Mucosa of stomach (tissue), 1 donor: Measurements from ENCODE around the gene OR2C1.

Experiments used
- H3K27me3 ChIP-seq: one replicate; pipeline ENCODE4 v1.7.0; 2013; ENCODE audit warnings: mild to moderate bottlenecking, low read length; ENCODE audit not compliant: control insufficient read depth, insufficient read depth
- H3K36me3 ChIP-seq: one replicate; pipeline ENCODE4 v1.7.0; 2013; ENCODE audit warnings: low read length; ENCODE audit not compliant: control insufficient read depth, insufficient read depth
- H3K4me1 ChIP-seq: one replicate; pipeline ENCODE4 v1.7.0; 2013; ENCODE audit warnings: mild to moderate bottlenecking, low read length; ENCODE audit not compliant: control insufficient read depth, insufficient read depth
- H3K4me3 ChIP-seq: one replicate; pipeline ENCODE4 v1.7.0; 2013; ENCODE audit warnings: low read length
- H3K9ac ChIP-seq: one replicate; pipeline ENCODE4 v1.7.0; 2013; ENCODE audit warnings: mild to moderate bottlenecking, low read length, moderate library complexity
- H3K9me3 ChIP-seq: one replicate; pipeline ENCODE4 v1.7.0; 2013; ENCODE audit warnings: mild to moderate bottlenecking, low read length, moderate library complexity; ENCODE audit not compliant: control insufficient read depth
- donor health status: Pancreatic carcinoma.

The OR2C1 gene

DNA sequence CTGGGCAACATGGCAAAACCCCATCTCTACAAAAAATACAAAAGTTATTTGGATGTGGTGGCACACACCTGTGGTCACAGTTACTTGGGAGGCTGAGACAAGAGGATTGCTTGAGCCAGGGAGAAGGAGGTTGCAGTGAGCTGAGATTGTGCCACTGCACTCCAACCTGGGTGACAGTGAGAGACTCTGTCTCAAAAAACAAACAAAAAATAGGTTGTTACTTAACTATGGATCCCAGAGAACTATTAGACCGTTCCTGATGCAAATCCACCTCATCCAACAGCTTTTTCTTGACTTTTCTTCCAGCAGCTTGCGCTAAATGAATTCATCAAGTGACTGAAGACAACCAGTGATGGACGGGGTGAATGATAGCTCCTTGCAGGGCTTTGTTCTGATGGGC, at the start of gene OR2C1:
TSS of gene OR2C1 (plus strand) at position 301 of the 400 bp plus-strand sequence. CDS start at position 353, 52 bp downstream.
- no peaks in the 10 kb centered on the region for H3K27me3 ChIP-seq
- H3K4me1 ChIP-seq, result no peaks in the 10 kb centered on the region
- H3K9me3 ChIP-seq, result no peaks in the 10 kb centered on the region
- H3K36me3 ChIP-seq, result no peaks in the 10 kb centered on the region
- H3K9ac ChIP-seq, result no peak within 1 kb of the TSS
- no peak within 1 kb of the TSS for H3K4me3 ChIP-seq

DNA sequence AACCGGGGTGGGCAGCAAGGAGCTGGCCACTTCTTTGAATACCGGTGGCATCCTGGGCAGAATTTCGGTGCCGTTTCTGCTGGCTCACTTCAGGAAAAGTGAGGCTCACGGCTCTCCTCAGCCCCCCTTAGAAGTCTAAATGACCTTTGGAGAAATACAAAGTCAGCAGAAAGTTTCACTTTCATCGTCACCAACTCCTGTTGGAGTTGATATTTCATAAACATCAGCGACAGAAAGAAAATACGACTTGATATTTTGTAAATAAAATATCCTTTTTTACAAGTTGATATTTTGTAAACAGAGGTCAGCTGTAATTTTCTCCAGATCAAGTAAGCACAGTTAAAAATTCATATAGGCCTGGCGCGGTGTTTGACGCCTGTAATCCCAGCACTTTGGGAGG, 49.6 kb upstream of the OR2C1 start:
- Histone ChIP-seq H3K4me1 (peaks cover 6% of the 10 kb centered on the region), H3K4me3 (peak overlapping the region; percentile 75), H3K9ac (peak overlapping the region; percentile 78), H3K36me3 (peaks cover 7% of the 10 kb centered on the region), H3K27me3 (no peaks in the 10 kb centered on the region), H3K9me3 (peaks cover 54% of the 10 kb centered on the region)

DNA sequence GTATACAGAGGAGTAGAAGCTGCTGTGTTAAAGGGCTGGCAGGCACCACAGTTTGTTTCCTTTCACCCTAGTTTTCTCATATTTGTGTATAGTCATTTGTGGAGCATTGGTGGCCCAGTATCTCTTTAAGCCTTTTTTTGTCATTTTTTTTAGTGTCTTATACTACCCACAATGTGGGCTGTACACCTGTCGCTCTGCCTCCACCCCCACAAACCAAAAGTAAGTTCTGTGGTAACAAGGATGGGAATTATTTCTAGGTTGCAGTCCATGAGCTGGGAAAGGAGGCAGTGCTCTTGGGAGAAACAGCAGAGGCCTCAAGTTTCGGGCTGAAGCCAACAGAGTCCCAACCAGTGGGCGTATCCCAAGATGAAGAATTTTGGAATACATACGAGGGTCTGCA, 44.2 kb upstream of the OR2C1 start:
- Histone ChIP-seq H3K9ac (no peak overlapping the region), H3K9me3 (peaks cover 36% of the 10 kb centered on the region), H3K4me3 (no peak overlapping the region), H3K27me3 (no peaks in the 10 kb centered on the region), H3K36me3 (peaks cover 12% of the 10 kb centered on the region), H3K4me1 (no peaks in the 10 kb centered on the region)

DNA sequence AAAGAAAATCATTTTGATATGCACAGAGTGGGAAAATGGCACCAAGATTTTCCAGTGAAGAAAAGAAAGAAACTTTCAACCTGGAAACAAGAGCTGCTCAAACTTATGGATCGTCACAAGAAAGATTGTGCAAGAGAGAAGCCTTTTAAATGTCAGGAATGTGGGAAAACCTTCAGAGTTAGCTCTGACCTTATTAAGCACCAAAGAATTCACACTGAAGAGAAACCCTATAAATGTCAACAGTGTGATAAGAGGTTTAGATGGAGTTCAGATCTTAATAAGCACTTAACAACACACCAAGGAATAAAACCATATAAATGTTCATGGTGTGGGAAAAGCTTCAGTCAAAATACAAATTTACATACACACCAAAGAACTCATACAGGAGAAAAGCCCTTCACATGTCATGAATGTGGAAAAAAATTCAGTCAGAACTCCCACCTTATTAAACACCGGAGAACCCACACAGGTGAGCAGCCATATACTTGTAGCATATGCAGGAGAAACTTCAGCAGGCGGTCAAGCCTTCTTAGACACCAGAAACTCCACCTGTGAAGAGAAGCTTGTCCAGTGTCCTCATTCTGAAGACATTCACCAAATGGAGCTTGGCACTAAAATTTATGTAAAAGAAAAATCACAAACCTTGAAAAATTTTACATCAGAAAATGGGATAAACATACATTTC, 38.2 kb upstream of the OR2C1 start:
- no peak overlapping the region for H3K4me3 ChIP-seq
- no peak overlapping the region for H3K9ac ChIP-seq
- no peaks in the 10 kb centered on the region for H3K4me1 ChIP-seq
- peaks cover 30% of the 10 kb centered on the region for H3K9me3 ChIP-seq
- no peaks in the 10 kb centered on the region for H3K27me3 ChIP-seq
- H3K36me3 ChIP-seq, result peaks cover 7% of the 10 kb centered on the region

DNA sequence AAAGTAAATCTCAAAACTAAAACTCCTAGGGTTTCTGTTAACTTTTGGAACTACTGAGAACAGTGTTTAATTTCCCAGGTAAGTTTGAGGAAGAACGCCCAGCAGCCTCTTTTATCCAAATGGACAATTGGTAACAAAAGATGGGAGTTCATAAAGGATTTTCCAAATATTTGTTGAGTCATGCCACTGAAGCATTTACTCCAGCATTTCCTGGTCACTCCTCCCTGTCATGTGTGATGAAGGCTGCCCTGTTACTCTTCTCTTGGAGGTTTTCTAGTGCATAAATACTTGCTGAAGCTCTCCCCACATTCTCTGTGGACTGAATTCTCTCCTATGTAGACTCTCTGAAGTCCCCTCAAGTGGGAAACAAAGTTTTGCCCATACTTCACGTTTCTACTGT, 33.9 kb upstream of the OR2C1 start:
- Histone ChIP-seq H3K9ac (no peak overlapping the region), H3K4me1 (no peaks in the 10 kb centered on the region), H3K36me3 (no peaks in the 10 kb centered on the region), H3K27me3 (no peaks in the 10 kb centered on the region), H3K4me3 (no peak overlapping the region), H3K9me3 (peaks cover 22% of the 10 kb centered on the region)

DNA sequence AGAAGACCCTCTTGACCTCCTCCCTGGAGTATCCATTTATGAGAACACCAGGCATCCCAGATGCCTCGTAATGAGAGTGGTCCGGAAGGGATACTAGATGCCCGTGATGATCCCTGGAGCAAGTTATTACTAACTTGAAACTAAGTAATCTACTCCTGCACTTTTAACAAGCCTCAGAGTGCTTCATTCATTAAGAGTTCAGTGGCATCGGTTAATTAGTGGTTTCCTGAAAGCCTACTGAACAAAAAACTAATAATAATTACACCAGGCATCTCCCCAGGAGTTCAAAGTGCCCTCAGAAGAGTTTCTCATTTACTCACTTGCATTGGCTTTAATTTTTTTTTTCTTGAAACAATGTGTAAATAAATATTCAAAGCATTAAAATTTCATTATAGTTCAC, 28.2 kb upstream of the OR2C1 start:
- Histone ChIP-seq H3K4me3 (no peak overlapping the region), H3K27me3 (no peaks in the 10 kb centered on the region), H3K9ac (no peak overlapping the region), H3K4me1 (peaks cover 4% of the 10 kb centered on the region), H3K36me3 (no peaks in the 10 kb centered on the region), H3K9me3 (no peaks in the 10 kb centered on the region)

DNA sequence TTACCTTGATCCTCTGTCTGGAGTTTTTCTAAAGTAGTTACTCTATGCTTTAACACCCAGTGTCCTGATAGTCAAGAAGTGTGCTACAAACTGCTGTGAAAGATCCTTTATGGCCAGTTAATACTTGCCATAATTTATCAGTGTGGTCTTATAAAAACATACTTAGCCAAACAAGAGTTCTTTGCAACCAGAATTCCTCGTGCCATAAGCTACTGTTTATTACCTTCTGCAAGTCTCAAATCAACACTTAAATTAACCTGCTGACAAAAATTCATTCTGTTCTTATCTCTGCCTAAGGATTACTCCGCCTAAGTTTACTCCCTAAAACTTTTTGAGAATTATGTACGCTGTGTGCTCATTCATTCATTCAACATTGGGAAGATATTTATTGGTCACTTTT, 27.6 kb upstream of the OR2C1 start:
- Histone ChIP-seq H3K9me3 (no peaks in the 10 kb centered on the region), H3K4me1 (peaks cover 4% of the 10 kb centered on the region), H3K36me3 (no peaks in the 10 kb centered on the region), H3K9ac (no peak overlapping the region), H3K4me3 (no peak overlapping the region), H3K27me3 (no peaks in the 10 kb centered on the region)

DNA sequence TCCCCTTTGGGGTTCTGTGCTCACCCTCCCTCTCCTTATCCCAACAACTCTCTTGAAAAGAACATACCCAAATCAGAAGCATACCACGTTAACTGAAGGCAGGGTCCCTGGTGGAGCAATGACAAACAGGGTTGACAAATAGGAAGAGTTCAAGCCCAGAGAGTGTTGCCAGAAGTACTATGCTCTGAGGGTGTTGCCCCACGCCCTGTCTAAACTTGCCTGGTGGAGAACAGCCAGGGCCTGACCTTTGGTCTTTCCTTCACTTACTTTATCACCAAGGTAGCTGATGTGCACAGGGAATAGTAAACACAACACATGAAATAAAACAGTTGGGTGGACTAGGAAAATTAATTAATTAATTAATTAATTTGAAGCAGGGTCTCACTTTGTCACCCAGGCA, 27.0 kb upstream of the OR2C1 start:
- Histone ChIP-seq H3K36me3 (no peaks in the 10 kb centered on the region), H3K27me3 (no peaks in the 10 kb centered on the region), H3K9ac (no peak overlapping the region), H3K4me3 (no peak overlapping the region), H3K9me3 (no peaks in the 10 kb centered on the region), H3K4me1 (peaks cover 4% of the 10 kb centered on the region)

DNA sequence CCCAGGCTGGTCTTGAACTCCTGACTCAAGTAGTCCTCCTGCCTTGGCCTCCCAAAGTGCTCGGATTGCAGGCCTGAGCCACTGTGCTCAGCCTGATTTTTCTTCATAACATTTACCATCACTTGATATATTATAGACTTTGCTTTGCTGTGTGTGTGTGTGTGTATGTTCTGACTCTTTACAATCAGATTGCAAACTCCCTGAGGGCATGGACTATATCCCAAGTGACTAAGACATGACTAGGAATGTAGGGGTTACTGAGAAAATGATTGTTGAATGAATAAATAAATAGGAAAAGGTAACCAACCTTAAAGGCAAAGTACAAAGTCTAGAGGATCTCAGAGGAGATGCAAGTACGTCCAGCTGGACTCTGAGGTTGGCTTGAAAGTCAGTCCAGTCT, 9.6 kb upstream of the OR2C1 start:
- no peak overlapping the region for H3K4me3 ChIP-seq
- no peaks in the 10 kb centered on the region for H3K9me3 ChIP-seq
- no peak overlapping the region for H3K9ac ChIP-seq
- H3K36me3 ChIP-seq, result no peaks in the 10 kb centered on the region
- H3K27me3 ChIP-seq, result no peaks in the 10 kb centered on the region
- no peaks in the 10 kb centered on the region for H3K4me1 ChIP-seq

DNA sequence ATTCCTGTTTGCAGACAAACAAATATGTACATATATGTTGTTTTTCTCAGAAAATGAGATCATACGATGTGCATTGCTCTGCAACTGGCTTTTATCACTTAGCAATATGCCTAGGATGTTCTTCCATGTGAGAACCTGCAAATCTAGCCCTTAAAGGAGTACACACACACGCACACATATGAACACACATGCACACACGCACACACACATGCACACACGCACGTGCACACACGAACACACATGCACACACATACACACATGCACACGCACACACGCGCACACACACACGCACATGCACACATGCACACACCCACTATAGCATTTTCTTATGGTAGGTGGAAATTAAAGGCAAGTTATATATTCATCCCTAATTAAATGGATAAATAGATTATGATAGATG, 8.1 kb upstream of the OR2C1 start:
- Histone ChIP-seq H3K9me3 (no peaks in the 10 kb centered on the region), H3K4me1 (no peaks in the 10 kb centered on the region), H3K9ac (no peak overlapping the region), H3K4me3 (no peak overlapping the region), H3K36me3 (no peaks in the 10 kb centered on the region), H3K27me3 (no peaks in the 10 kb centered on the region)

DNA sequence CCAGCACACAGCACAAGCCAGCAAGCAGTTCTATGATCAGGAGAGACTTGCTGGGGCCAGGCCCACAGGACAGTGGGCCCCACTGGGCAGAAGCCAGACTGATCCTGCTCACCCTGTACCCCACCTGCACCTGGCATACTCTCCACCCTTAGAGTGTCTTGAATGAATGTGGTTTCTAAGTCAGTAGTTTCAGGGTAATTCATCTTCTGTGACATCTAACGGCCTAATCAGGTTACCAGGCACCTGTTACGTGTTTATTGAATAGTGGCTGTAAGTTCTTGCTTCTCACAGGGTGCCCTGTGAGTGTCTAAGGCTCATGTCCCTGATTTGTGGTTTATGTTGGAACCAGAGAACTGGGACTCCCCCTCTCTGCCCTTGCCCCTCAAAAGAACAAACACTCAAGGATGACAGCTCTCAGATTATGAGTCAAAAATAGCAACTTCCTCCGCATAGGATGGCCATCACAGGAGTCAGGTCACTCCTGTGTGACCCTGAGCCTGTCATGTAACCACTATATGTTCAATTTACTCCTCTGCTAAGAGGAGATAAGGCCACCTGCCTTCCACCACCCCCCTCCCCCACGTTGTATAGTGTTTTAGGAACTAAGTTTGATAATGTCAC, 7.0 kb upstream of the OR2C1 start:
- no peaks in the 10 kb centered on the region for H3K4me1 ChIP-seq
- H3K9me3 ChIP-seq, result no peaks in the 10 kb centered on the region
- no peaks in the 10 kb centered on the region for H3K36me3 ChIP-seq
- no peak overlapping the region for H3K9ac ChIP-seq
- no peaks in the 10 kb centered on the region for H3K27me3 ChIP-seq
- H3K4me3 ChIP-seq, result no peak overlapping the region

DNA sequence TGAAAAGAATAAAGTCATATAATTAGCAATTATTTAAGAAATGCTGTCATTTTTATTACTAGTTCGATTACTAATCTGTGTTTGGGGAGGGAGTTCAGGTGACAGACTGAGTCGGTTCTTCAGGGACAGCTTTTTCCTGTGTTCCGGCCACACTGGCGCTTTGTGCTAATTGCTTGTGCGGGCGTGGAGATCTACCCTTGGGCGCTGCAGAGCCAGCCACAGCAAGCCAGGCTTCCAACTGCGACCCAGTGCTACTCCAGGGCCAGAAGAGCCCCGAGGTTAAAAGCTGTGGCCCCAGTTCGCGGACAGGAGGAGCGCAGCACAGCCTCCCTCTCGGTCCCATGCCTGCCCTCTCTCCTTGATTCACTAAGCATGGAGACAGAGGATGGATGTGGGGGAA, 6.5 kb upstream of the OR2C1 start:
- Histone ChIP-seq H3K4me3 (no peak overlapping the region), H3K27me3 (no peaks in the 10 kb centered on the region), H3K36me3 (no peaks in the 10 kb centered on the region), H3K9me3 (no peaks in the 10 kb centered on the region), H3K9ac (no peak overlapping the region), H3K4me1 (no peaks in the 10 kb centered on the region)
